GM03348 (cell line): Measurements from ENCODE around the gene SAMD9.
"Not testable (repeated sequence)": the region's sequence is repeated elsewhere in the genome, so short reads cannot be mapped to it uniquely, and the experiment has no call there.

ENCODE experiments used
- DNase-seq: peaks from one replicate; pipeline ENCODE4 v3.0.0; 2012; ENCODE audit warnings: low spot score

SAMD9 gene

GRCh38 chr7:93120592-93121549 is 3.1 kb upstream of the SAMD9 start:
- no peak for DNase-seq

GRCh38 chr7:93119191-93119905 is 1.6 kb upstream of the SAMD9 start:
- DNase-seq: no peak

GRCh38 chr7:93117327-93117726 is 452 bp downstream of the SAMD9 start:
- no peak for DNase-seq

- peak; percentile 75 for DNase-seq
Observed at GRCh38 chr7:93115796-93116195, 2.0 kb downstream of the SAMD9 start.

GRCh38 chr7:93108003-93108402 is 9.8 kb downstream of the SAMD9 start:
- DNase-seq: no peak

GRCh38 chr7:93097388-93097787 is 20.4 kb downstream of the SAMD9 start:
- no peak for DNase-seq

- DNase-seq: peak; percentile 47
Observed at GRCh38 chr7:93092757-93093370, 24.9 kb downstream of the SAMD9 start.

- not testable (repeated sequence) for DNase-seq
Observed at GRCh38 chr7:93073357-93073756, 44.4 kb downstream of the SAMD9 start.

- DNase-seq: no peak
Observed at GRCh38 chr7:93062599-93062998, 55.2 kb downstream of the SAMD9 start.

GRCh38 chr7:93060865-93061264 is 56.9 kb downstream of the SAMD9 start:
- no peak for DNase-seq

GRCh38 chr7:93060025-93060424 is 57.8 kb downstream of the SAMD9 start:
- DNase-seq: no peak

GRCh38 chr7:93056621-93057020 is 61.2 kb downstream of the SAMD9 start:
- not testable (repeated sequence) for DNase-seq

GRCh38 chr7:93055543-93056107 is 62.2 kb downstream of the SAMD9 start:
- peak; percentile 63 for DNase-seq

GRCh38 chr7:93054975-93055374 is 62.8 kb downstream of the SAMD9 start:
- no peak for DNase-seq

GRCh38 chr7:93053949-93054943 is 63.5 kb downstream of the SAMD9 start:
- no peak for DNase-seq

- no peak for DNase-seq
Observed at GRCh38 chr7:93053209-93053948, 64.4 kb downstream of the SAMD9 start.

- no peak for DNase-seq
Observed at GRCh38 chr7:93051660-93052059, 66.1 kb downstream of the SAMD9 start.
